Gastrocnemius medialis (tissue), 4 donors: ENCODE results near the gene ACACA.

Source experiments
- CTCF ChIP-seq, 5 experiments: fragments of 450-650 bp in 3 of 5; fragments of 200-600 bp in 2 of 5; sonication (generic) in 2 of 5; IDR thresholded peaks in 4 of 5; conservative IDR thresholded peaks in 1 of 5; 1 replicate in 4 of 5; 2 replicates in 1 of 5; pipeline ENCODE4 v1.5.1; 2016 to 2019; ENCODE audit warnings: antibody characterized with exemption in 5 of 5, mild to moderate bottlenecking in 3 of 5, moderate library complexity in 3 of 5
- POLR2A ChIP-seq, 2 donors: fragments of 450-650 bp; IDR thresholded peaks; one replicate each; pipeline ENCODE4 v1.6.1; 2017; ENCODE audit warnings: antibody characterized with exemption in 2 of 2, mild to moderate bottlenecking in 2 of 2, moderate library complexity in 2 of 2

GRCh38 chr17:37422971-37423625, 16.5 kb upstream of the ACACA start:
- TF ChIP-seq CTCF (IDR thresholded peaks at IDR 0.05 in 4 of 5, conservative IDR thresholded peaks at IDR 0.05 in 1 of 5): no peak
- no peak for TF ChIP-seq POLR2A (IDR thresholded peaks at IDR 0.05)
